SK-N-MC (cell line): ENCODE measurements around the gene PRDM15.

ENCODE experiments used
- DNase-seq: peaks from one replicate; pipeline ENCODE4 v3.0.0-alpha.2; 2011; ENCODE audit warnings: low read depth, low spot score
- H3K27ac ChIP-seq: fragments of 200-600 bp; sonication (generic); 2 replicates; pipeline ENCODE4 v1.5.1; 2016; ENCODE audit warnings: mixed run types
- H3K36me3 ChIP-seq: fragments of 200-600 bp; sonication (generic); 2 replicates; pipeline ENCODE4 v1.6.1; 2017; ENCODE audit warnings: antibody characterized with exemption, low read length, mixed read lengths; ENCODE audit not compliant: insufficient read depth
- H3K4me3 ChIP-seq: fragments of 200-600 bp; sonication (generic); 2 replicates; pipeline ENCODE4 v1.5.1; 2016
- H3K9ac ChIP-seq: fragments of 200-600 bp; sonication (generic); 2 replicates; pipeline ENCODE4 v1.8.0; 2017; ENCODE audit warnings: mixed run types, mixed read lengths; ENCODE audit not compliant: insufficient read length
- H3K9me3 ChIP-seq: fragments of 200-600 bp; sonication (generic); 2 replicates; pipeline ENCODE4 v1.6.1; 2017; ENCODE audit warnings: low read depth, mild to moderate bottlenecking, antibody characterized with exemption, low read length, moderate library complexity, mixed read lengths
- EZH2 ChIP-seq: fragments of 200-600 bp; sonication (generic); IDR thresholded peaks from one replicate; pipeline ENCODE4 v1.6.1; 2017; ENCODE audit warnings: antibody characterized with exemption
- FOXP2 ChIP-seq: optimal IDR thresholded peaks from 2 replicates; pipeline ENCODE3; 2011; ENCODE audit warnings: mild to moderate bottlenecking, moderate library complexity; ENCODE audit not compliant: insufficient read depth; ENCODE audit errors: extremely low read length, control extremely low read depth
- POLR2AphosphoS5 ChIP-seq: IDR thresholded peaks from 2 replicates; pipeline ENCODE4 v1.6.1; 2012; ENCODE audit warnings: mild to moderate bottlenecking, low read depth, low read length, borderline replicate concordance

PRDM15 gene

DNA sequence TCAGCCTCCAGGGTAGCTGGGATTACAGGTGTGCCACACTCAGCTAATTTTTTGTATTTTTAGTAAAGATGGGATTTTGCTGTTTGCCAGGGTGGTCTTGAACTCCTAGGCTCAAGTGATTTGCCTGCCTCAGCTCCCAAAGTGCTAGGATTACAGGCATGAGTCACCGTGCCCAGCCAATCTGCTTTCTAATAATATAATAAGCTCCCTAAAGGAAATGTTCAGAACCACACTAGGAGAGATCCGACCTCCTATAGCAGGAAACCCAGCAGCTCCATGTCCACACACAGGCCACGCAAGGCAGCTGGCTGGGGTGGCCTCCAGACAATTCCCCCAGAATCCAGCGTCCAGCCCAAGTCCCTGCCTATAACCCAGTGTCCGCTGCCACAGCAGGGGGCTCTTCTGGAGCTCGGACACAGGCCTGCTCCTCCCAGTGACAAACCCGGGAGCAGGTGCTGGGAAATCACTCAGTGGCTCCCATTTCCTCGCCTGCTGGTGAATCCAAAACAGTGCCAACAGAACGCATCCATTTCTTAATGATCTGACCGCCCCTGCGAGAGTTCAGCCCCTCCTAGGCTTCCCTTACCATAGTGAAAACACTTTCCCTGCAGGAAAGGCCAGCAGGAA, 119.8 kb downstream of the PRDM15 start:
- Histone ChIP-seq H3K27ac (no peak overlapping the region), H3K4me3 (no peak overlapping the region), H3K36me3 (peaks cover 37% of the 10 kb centered on the region), H3K9ac (no peak overlapping the region), H3K9me3 (no peaks in the 10 kb centered on the region)
- no peak for DNase-seq
- TF ChIP-seq EZH2 = no peak
- TF ChIP-seq FOXP2 = no peak
- TF ChIP-seq POLR2AphosphoS5 = no peak

DNA sequence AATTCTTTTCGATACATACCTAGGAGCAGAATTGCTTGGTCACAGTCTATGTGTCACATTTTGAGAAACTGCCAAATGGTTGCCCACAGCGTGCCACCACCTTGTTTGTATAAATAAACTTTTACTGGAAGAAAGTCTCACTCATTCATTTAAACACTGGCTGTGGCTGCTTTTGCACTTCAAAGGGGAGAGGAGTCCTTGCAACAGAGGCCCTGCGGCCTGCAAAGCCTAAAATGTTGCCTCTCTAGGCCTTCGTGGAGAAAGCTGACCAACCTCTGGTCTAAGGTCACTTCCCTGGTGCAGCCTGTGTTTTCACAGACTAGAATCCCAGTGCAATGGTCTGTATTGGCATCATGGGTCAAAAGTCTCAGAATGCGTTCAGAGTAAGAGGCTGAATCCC, 120.6 kb downstream of the PRDM15 start:
- no peak for DNase-seq
- H3K36me3 ChIP-seq = peaks cover 41% of the 10 kb centered on the region
- TF ChIP-seq FOXP2 = no peak
- no peak for TF ChIP-seq POLR2AphosphoS5
- no peak for TF ChIP-seq EZH2
- no peak overlapping the region for H3K9ac ChIP-seq
- no peaks in the 10 kb centered on the region for H3K9me3 ChIP-seq
- H3K27ac ChIP-seq = no peak overlapping the region
- H3K4me3 ChIP-seq = no peak overlapping the region

DNA sequence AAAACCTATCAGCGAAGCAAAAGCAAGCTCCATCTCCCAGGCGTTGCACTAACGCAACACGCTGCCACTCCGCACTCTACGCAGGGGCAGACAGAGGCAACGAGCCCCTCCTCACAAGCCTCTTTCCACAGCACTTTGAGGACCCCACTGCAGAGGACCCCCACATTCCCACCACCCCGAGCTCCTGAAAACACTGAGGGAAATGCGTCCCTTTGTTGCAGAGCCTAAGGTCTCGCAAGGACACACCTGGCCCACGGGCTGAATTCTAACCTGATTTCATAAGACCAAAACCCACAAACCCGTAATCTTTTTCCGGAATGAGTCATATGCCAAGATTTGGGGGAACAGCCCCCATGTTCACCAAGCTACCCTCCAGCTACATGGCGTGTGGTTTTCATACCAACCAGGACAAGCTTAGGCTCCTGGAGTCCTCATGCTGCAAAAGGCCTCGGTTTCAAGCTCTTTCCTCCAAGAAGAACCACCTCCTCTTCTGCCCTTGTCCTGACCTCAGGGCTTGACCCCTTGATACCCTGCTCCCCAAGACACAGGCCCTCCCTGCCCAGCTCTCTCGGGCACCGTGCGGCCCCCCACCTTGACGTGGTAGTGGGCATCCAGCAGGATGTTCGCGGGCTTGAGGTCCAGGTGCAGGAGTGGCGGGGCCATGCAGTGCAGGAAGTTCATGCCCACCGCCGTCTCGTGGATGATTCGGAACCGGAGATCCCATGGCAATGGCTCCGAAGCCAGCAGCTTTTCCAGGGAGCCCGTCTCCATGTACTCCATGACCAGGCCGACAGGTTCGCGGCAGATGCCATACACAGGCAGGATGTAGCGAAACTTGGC, 123.0 kb downstream of the PRDM15 start:
- no peak for TF ChIP-seq POLR2AphosphoS5
- TF ChIP-seq EZH2 = no peak
- no peak for TF ChIP-seq FOXP2
- no peak for DNase-seq
- H3K27ac ChIP-seq = no peak overlapping the region
- H3K9ac ChIP-seq = no peak overlapping the region
- H3K4me3 ChIP-seq = no peak overlapping the region
- no peaks in the 10 kb centered on the region for H3K9me3 ChIP-seq
- H3K36me3 ChIP-seq = peaks cover 48% of the 10 kb centered on the region

DNA sequence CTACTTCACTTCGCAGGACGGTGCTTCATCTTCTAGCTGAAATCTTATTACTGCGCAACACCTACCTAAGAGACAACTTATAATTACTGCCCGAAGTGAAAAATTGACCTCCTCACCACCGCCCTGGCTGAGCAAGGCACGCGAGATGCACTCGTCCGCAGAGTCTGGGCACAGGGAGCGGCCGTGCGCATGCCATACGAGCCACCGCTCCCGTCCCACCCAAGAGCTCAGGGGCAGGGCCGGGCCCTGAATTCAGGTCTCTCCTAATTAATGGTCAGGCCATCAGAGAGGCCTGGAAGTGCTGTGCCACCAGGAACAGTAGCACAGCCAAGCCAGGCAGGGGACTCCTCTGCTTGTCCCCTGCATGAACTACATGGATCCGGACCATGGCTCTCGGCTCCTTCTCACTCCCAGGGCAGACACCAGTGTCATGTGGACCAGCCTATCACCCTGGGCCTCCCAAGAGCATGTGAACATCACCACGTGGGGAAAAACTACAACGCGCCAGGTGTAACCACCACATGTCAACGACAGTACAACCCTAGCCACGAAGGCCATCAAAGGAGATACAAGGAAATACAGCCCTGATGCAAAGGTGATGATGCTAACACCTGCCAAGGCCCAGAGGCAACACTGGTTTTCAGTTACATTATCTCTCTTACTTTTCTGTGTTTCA, 123.7 kb downstream of the PRDM15 start:
- H3K9ac ChIP-seq = no peak overlapping the region
- H3K9me3 ChIP-seq = no peaks in the 10 kb centered on the region
- TF ChIP-seq FOXP2 (no peak), POLR2AphosphoS5 (no peak), EZH2 (no peak)
- H3K4me3 ChIP-seq = no peak overlapping the region
- peaks cover 56% of the 10 kb centered on the region for H3K36me3 ChIP-seq
- DNase-seq = no peak
- no peak overlapping the region for H3K27ac ChIP-seq

DNA sequence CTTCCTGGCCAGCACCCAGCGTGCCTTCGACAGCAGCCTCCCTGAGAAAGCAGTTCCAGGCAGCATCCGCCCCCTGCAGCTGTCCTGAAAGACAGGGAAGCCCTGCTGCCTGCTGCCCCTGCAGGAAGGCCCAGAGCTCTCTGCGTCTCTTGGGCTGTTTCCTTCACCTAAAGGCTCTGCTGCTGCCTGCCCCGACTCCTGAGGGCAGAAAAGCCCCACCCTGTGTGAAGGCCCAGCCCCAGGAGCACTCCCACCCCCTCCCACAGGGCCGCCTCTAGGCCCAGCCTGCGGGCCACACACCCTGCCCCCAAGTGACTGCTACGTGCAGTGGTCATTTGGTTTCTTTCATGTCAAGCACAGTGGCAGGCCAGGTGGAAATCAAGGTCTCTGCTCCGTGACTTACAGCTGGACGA, 124.7 kb downstream of the PRDM15 start:
- H3K27ac ChIP-seq = no peak overlapping the region
- no peak overlapping the region for H3K9ac ChIP-seq
- no peak for DNase-seq
- peaks cover 65% of the 10 kb centered on the region for H3K36me3 ChIP-seq
- TF ChIP-seq POLR2AphosphoS5 = no peak
- TF ChIP-seq EZH2 = no peak
- no peak for TF ChIP-seq FOXP2
- H3K9me3 ChIP-seq = no peaks in the 10 kb centered on the region
- no peak overlapping the region for H3K4me3 ChIP-seq

DNA sequence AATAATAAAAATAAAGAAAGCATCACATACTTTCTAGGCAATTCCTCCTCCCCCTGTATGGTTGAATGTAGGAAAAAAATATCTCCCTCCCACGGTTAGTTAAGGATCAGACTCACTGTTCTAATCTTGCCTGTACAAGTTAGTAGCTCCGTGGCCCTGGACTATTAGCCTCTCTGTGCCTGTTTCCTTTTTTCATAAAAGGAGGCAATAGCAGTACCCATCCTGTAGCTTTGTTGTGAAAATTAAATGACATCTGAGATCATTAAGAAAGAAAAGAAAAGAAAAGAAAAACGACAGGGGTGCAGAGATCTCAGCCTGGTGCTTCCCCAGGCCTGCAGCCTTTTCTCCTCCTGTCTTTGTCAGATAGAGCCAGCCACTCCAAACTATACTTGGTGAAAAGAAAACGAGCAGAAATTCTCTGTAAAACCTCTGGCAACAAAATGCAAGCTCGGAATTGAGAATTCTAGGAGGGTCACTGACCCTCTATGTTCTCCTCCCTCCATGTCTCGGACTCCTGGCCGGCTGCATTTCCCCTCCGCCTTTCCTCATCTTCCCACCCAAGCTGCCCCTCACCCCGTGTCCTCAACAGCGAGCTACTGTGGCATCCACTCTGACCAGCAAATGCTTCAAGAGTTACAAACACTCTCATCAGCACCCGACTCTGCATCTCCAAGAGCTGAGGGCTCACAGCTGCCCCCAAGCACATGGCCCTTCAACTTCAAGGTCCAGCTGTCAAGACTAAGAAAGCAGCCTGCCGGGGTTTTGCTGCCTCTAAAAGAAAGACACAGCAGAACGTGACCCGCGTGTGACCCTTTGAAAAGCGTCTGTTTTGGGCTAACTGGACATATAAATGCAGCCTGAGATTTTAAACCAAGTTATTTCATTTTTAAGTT, 125.9 kb downstream of the PRDM15 start:
- Histone ChIP-seq H3K36me3 (peaks cover 70% of the 10 kb centered on the region), H3K4me3 (no peak overlapping the region), H3K9me3 (no peaks in the 10 kb centered on the region), H3K27ac (no peak overlapping the region), H3K9ac (no peak overlapping the region)
- TF ChIP-seq FOXP2 (no peak), EZH2 (no peak), POLR2AphosphoS5 (no peak)
- no peak for DNase-seq

DNA sequence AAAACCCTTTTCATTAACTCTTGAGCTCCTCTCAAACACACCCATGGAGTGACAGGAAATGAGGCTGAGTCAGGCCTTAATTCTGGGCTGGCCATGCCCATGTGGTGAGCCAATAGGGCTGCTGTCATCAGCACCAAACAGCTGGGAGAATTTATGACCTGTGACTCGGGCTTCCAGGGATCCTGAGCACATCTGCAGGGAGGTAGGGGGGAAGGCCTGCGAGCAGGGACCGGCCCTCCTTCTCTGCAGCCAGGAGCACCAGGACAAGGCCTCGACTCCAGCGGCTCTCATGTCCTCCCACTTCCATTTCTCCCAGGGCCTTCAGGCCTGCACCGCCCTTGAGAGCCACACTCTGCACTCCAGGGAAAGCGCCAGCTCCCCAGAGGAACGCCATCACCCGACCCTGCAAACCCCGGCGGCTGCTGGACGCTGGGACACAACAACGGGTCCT, 126.9 kb downstream of the PRDM15 start:
- Histone ChIP-seq H3K9ac (no peak overlapping the region), H3K4me3 (no peak overlapping the region), H3K36me3 (peaks cover 78% of the 10 kb centered on the region), H3K27ac (no peak overlapping the region), H3K9me3 (no peaks in the 10 kb centered on the region)
- no peak for DNase-seq
- TF ChIP-seq POLR2AphosphoS5 = no peak
- TF ChIP-seq FOXP2 = no peak
- TF ChIP-seq EZH2 = no peak
